PC-3 (cell line): ENCODE results near the gene RBMS3.

Experiments used
- EZH2 ChIP-seq: fragments of 300-600 bp; sonication (generic); IDR thresholded peaks from one replicate; pipeline ENCODE4 v1.6.1; 2017; ENCODE audit warnings: antibody characterized with exemption, mild to moderate bottlenecking, low read length; ENCODE audit not compliant: unreplicated experiment
- EZH2phosphoT487 ChIP-seq: fragments of 300-600 bp; sonication (generic); IDR thresholded peaks from 2 replicates; pipeline ENCODE4 v1.6.1; 2018; ENCODE audit warnings: mild to moderate bottlenecking, antibody characterized with exemption, low read length, borderline replicate concordance
- TF ChIP-seq, protein P1 (sequence below): fragments of 300-600 bp; sonication (generic); conservative IDR thresholded peaks from 2 replicates; pipeline ENCODE4 v1.5.1; 2017; ENCODE audit warnings: antibody characterized with exemption, low read depth, mild to moderate bottlenecking, low read length

DNA sequence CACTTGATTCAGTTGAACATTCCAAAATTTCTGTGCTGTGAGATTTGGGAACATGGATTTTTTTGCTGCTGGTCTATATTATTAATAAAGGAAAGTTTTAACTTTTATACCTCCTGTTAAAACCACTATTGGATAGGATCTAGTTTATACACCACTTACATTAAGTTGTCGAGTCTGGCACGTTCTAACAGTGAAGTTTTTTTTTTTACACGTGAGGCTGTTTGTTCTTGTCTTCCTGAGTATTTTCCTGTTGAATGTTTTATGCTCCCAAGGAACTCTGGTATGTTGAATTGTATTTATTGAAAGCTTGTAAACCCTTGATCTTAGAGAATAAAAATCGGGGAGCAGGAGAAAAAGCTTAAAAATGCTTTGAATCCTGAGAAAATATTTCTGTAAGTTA, 338.8 kb downstream of the RBMS3 start:
- TF ChIP-seq, protein P1, sequence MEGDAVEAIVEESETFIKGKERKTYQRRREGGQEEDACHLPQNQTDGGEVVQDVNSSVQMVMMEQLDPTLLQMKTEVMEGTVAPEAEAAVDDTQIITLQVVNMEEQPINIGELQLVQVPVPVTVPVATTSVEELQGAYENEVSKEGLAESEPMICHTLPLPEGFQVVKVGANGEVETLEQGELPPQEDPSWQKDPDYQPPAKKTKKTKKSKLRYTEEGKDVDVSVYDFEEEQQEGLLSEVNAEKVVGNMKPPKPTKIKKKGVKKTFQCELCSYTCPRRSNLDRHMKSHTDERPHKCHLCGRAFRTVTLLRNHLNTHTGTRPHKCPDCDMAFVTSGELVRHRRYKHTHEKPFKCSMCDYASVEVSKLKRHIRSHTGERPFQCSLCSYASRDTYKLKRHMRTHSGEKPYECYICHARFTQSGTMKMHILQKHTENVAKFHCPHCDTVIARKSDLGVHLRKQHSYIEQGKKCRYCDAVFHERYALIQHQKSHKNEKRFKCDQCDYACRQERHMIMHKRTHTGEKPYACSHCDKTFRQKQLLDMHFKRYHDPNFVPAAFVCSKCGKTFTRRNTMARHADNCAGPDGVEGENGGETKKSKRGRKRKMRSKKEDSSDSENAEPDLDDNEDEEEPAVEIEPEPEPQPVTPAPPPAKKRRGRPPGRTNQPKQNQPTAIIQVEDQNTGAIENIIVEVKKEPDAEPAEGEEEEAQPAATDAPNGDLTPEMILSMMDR: no peak
- no peak for TF ChIP-seq EZH2
- TF ChIP-seq EZH2phosphoT487: no peak
